HCT116 (cell line): ENCODE results near the gene FHIT. TPM values are rescaled to one million over a fixed set of nuclear protein-coding genes. Genes with fewer than 3 reads are reported as not detected.

Experiments
- ATAC-seq: fragments of 200-7000 bp; cut with Tn5 transposase; 2 replicates; pipeline ENCODE4 v1.9.1; 2020; ENCODE audit warnings: mild to moderate bottlenecking, moderate library complexity
- BruUV-seq: library from RNA; stranded (reverse); fragments of 400-500 nt; replicated peaks from 2 replicates; lab custom pipeline; 2021; lab: Mats Ljungman, UMichigan
- CTCF ChIA-PET: fragments of 300-600 bp; sonication (Branson Sonifier 250); formaldehyde crosslinking; loops from one replicate; lab custom pipeline; 2021; ENCODE audit warnings: antibody characterized with exemption; lab: Charles Lee
- POLR2A ChIA-PET: fragments of 300-600, 350-600 bp; sonication (Branson Sonifier 250); formaldehyde crosslinking; loops from one replicate; lab custom pipeline; 2021; ENCODE audit warnings: antibody characterized with exemption; lab: Charles Lee
- RAD21 ChIA-PET, 2 experiments: fragments of 300-600 bp; sonication (Branson Sonifier 250); formaldehyde crosslinking; loops; one replicate each; lab custom pipeline; 2023; ENCODE audit warnings: low total read pairs in 2 of 2; ENCODE audit not compliant: uncharacterized antibody in 2 of 2, unreplicated experiment in 2 of 2, low non-redundant PET in 1 of 2; lab: Charles Lee
- DNase-seq: peaks from one replicate; pipeline ENCODE4 v3.0.0-alpha.2; 2010; ENCODE audit warnings: low read depth, low spot score
- H2AFZ ChIP-seq: fragments of 200-600 bp; shearing (Covaris generic), sonication (generic); 2 replicates; pipeline ENCODE4 v1.6.1; 2017; ENCODE audit warnings: low read depth, mixed run types, mixed read lengths, antibody characterized with exemption, low read length; ENCODE audit not compliant: poor library complexity, severe bottlenecking
- H3K27ac ChIP-seq: 2 replicates; pipeline ENCODE4 v1.5.1; 2012; ENCODE audit warnings: low read depth, low read length
- H3K27me3 ChIP-seq: fragments of 200-600 bp; sonication (generic); 2 replicates; pipeline ENCODE4 v1.6.1; 2016; ENCODE audit warnings: mixed run types, low read length, mixed read lengths; ENCODE audit not compliant: insufficient read depth
- H3K36me3 ChIP-seq, 2 experiments: fragments of 200-500 bp in 1 of 2; fragments of 200-600 bp in 1 of 2; sonication (Bioruptor generic) in 1 of 2; sonication (generic) in 1 of 2; 2 replicates each; pipeline versions ENCODE4 v1.5.1 to v1.6.1; 2014 to 2016; ENCODE audit warnings: low read length in 2 of 2, inconsistent platforms in 1 of 2, mixed read lengths in 1 of 2, mixed run types in 1 of 2; ENCODE audit not compliant: insufficient read depth in 2 of 2, control insufficient read depth in 1 of 2
- H3K4me1 ChIP-seq, 2 experiments: fragments of 200-600 bp in 1 of 2; sonication (generic) in 1 of 2; 2 replicates each; pipeline versions ENCODE4 v1.5.1 to v1.6.1; 2012 to 2017; ENCODE audit warnings: low read length in 2 of 2, inconsistent platforms in 1 of 2, mild to moderate bottlenecking in 1 of 2, mixed read lengths in 1 of 2, mixed run types in 1 of 2, moderate library complexity in 1 of 2; ENCODE audit not compliant: insufficient read depth in 2 of 2, control insufficient read depth in 1 of 2
- H3K4me2 ChIP-seq: fragments of 200-600 bp; sonication (generic); 2 replicates; pipeline ENCODE4 v1.6.1; 2017; ENCODE audit warnings: mixed run types, low read length, mixed read lengths
- H3K4me3 ChIP-seq, 2 experiments: fragments of 200-600 bp in 1 of 2; sonication (generic) in 1 of 2; replicated peaks in 1 of 2; 2 replicates each; pipeline ENCODE4 v1.5.1; 2011 to 2016; ENCODE audit warnings: low read length in 2 of 2, control low read depth in 1 of 2, low read depth in 1 of 2, mild to moderate bottlenecking in 1 of 2, mixed read lengths in 1 of 2, mixed run types in 1 of 2
- H3K79me2 ChIP-seq: fragments of 200-600 bp; sonication (generic); 2 replicates; pipeline ENCODE4 v1.6.1; 2017; ENCODE audit warnings: mild to moderate bottlenecking, mixed run types, low read length, moderate library complexity, mixed read lengths; ENCODE audit not compliant: insufficient read depth
- H3K9ac ChIP-seq: fragments of 200-600 bp; sonication (generic); 2 replicates; pipeline ENCODE4 v1.6.1; 2016; ENCODE audit warnings: low read length, mixed read lengths
- H3K9me2 ChIP-seq: fragments of 200-600 bp; sonication (generic), shearing (Covaris generic); 2 replicates; pipeline ENCODE4 v1.6.1; 2017; ENCODE audit warnings: mixed run types, mild to moderate bottlenecking, moderate library complexity; ENCODE audit not compliant: insufficient read depth
- H3K9me3 ChIP-seq, 2 experiments: fragments of 200-500 bp in 1 of 2; fragments of 200-600 bp in 1 of 2; sonication (Bioruptor generic) in 1 of 2; sonication (generic) in 1 of 2; 2 replicates each; pipeline ENCODE4 v1.6.1; 2014 to 2017; ENCODE audit warnings: low read length in 2 of 2, mixed read lengths in 2 of 2, inconsistent platforms in 1 of 2, low read depth in 1 of 2, mild to moderate bottlenecking in 1 of 2, mixed run types in 1 of 2, moderate library complexity in 1 of 2; ENCODE audit not compliant: control insufficient read depth in 1 of 2, insufficient read depth in 1 of 2
- H4K20me1 ChIP-seq: fragments of 200-600 bp; sonication (generic), shearing (Covaris generic); 2 replicates; pipeline ENCODE4 v1.6.1; 2017; ENCODE audit warnings: mixed run types, mild to moderate bottlenecking, moderate library complexity; ENCODE audit not compliant: insufficient read depth
- ATF3 ChIP-seq: IDR thresholded peaks from 2 replicates; pipeline ENCODE4 v1.6.1; 2012
- CEBPB ChIP-seq: IDR thresholded peaks from 2 replicates; pipeline ENCODE4 v1.6.1; 2012; ENCODE audit warnings: low read depth
- CTCF ChIP-seq, 3 experiments: fragments of 200-600 bp in 1 of 3; sonication (generic) in 1 of 3; IDR thresholded peaks in 2 of 3; conservative IDR thresholded peaks in 1 of 3; 2 replicates each; pipeline ENCODE4 v1.5.1; 2012 to 2017; ENCODE audit warnings: low read depth in 2 of 3, low read length in 2 of 3, antibody characterized with exemption in 1 of 3, borderline replicate concordance in 1 of 3, control low read depth in 1 of 3, mild to moderate bottlenecking in 1 of 3, mixed read lengths in 1 of 3, mixed run types in 1 of 3, moderate library complexity in 1 of 3; ENCODE audit not compliant: insufficient read depth in 1 of 3
- EZH2 ChIP-seq: fragments of 200-600 bp; sonication (generic); IDR thresholded peaks from 2 replicates; pipeline ENCODE4 v1.6.1; 2017; ENCODE audit warnings: antibody characterized with exemption, mixed run types
- EZH2phosphoT487 ChIP-seq: fragments of 200-600 bp; IDR thresholded peaks from 2 replicates; pipeline ENCODE4 v1.6.1; 2018; ENCODE audit warnings: antibody characterized with exemption, borderline replicate concordance
- POLR2A ChIP-seq: IDR thresholded peaks from 2 replicates; pipeline ENCODE4 v1.7.0; 2011; ENCODE audit warnings: borderline replicate concordance; ENCODE audit not compliant: insufficient read depth, insufficient read length; ENCODE audit errors: extremely low read depth
- POLR2AphosphoS5 ChIP-seq: IDR thresholded peaks from 2 replicates; pipeline ENCODE4 v1.6.1; 2011; ENCODE audit warnings: mild to moderate bottlenecking, low read depth, low read length, moderate library complexity
- RAD21 ChIP-seq: IDR thresholded peaks from 2 replicates; pipeline ENCODE4 v1.6.1; 2012; ENCODE audit warnings: low read depth, mild to moderate bottlenecking
- SIN3A ChIP-seq: IDR thresholded peaks from 2 replicates; pipeline ENCODE4 v1.6.1; 2012; ENCODE audit warnings: low read depth
- SP1 ChIP-seq: IDR thresholded peaks from 2 replicates; pipeline ENCODE4 v1.6.1; 2012; ENCODE audit warnings: low read depth
- SRF ChIP-seq: IDR thresholded peaks from 2 replicates; pipeline ENCODE4 v1.6.1; 2012; ENCODE audit warnings: low read depth
- YY1 ChIP-seq: IDR thresholded peaks from 2 replicates; pipeline ENCODE4 v1.6.1; 2011; ENCODE audit warnings: low read length, low read depth, moderate library complexity, mild to moderate bottlenecking; ENCODE audit not compliant: insufficient replicate concordance; ENCODE audit errors: extremely low read depth
- intact Hi-C: fragments of 100-400 bp; cut with micrococcal nuclease; formaldehyde crosslinking; loops from 2 replicates; pipeline ENCODE4 v1.10.0; 2022
- total RNA-seq: library from RNA; stranded (reverse); gene quantifications from one replicate; pipeline ENCODE4 v1.2.1, GENCODE V29; 2021; ENCODE audit not compliant: unreplicated experiment

The FHIT gene
- total RNA-seq, 1 experiment from 2014 or later = 20.1 TPM

GRCh38 chr3:60707452-60708020 is 543.7 kb downstream of the FHIT start:
- ATAC-seq = no peak

More at GRCh38 chr3:60707452-60708020, 543.7 kb downstream of the FHIT start:
- no peak overlapping the region for H3K9ac ChIP-seq
- ChIA-PET CTCF (no interaction called here), RAD21 (no interaction called here), POLR2A (no interaction called here)
- no peak overlapping the region for H3K27ac ChIP-seq
- no peaks in the 10 kb centered on the region for H3K9me2 ChIP-seq
- no peaks in the 10 kb centered on the region for H3K27me3 ChIP-seq
- no TSS peak for BruUV-seq
- H3K9me3 ChIP-seq = no peaks in the 10 kb centered on the region
- intact Hi-C loops = no loop called here
- no peak for TF ChIP-seq ATF3
- no peak for TF ChIP-seq SIN3A
- no peak for TF ChIP-seq RAD21
- no peak for TF ChIP-seq SRF
- no peak for TF ChIP-seq CTCF (IDR thresholded peaks at IDR 0.05 in 2 of 3, conservative IDR thresholded peaks at IDR 0.05 in 1 of 3; ENCODE audit: borderline replicate concordance in 1 of 3, insufficient read depth in 1 of 3, low read depth in 2 of 3, low read length in 2 of 3)
- TF ChIP-seq SP1 = no peak
- no peak for TF ChIP-seq CEBPB
- no peak for TF ChIP-seq EZH2
- TF ChIP-seq EZH2phosphoT487 = no peak
- no peak for TF ChIP-seq POLR2AphosphoS5
- no peak for TF ChIP-seq POLR2A
- no peak for TF ChIP-seq YY1
- no peak for DNase-seq
- no peaks in the 10 kb centered on the region for H3K4me1 ChIP-seq
- no peak overlapping the region for H3K4me3 ChIP-seq
- H3K36me3 ChIP-seq = no peaks in the 10 kb centered on the region
- no peak overlapping the region for H2AFZ ChIP-seq
- H3K4me2 ChIP-seq = no peak overlapping the region
- no peaks in the 10 kb centered on the region for H4K20me1 ChIP-seq
- no peaks in the 10 kb centered on the region for H3K79me2 ChIP-seq
